ENCODE results near the gene NIF3L1. TPM values are rescaled to one million over a fixed set of nuclear protein-coding genes. Genes with fewer than 3 reads are reported as not detected.

Gene NIF3L1
- total and polyA plus RNA-seq, 2 of the 13 experiments (the other 11 are each of a cell fraction or from before 2014, with no cell fraction given): 67.9 to 75.2 TPM

DNA sequence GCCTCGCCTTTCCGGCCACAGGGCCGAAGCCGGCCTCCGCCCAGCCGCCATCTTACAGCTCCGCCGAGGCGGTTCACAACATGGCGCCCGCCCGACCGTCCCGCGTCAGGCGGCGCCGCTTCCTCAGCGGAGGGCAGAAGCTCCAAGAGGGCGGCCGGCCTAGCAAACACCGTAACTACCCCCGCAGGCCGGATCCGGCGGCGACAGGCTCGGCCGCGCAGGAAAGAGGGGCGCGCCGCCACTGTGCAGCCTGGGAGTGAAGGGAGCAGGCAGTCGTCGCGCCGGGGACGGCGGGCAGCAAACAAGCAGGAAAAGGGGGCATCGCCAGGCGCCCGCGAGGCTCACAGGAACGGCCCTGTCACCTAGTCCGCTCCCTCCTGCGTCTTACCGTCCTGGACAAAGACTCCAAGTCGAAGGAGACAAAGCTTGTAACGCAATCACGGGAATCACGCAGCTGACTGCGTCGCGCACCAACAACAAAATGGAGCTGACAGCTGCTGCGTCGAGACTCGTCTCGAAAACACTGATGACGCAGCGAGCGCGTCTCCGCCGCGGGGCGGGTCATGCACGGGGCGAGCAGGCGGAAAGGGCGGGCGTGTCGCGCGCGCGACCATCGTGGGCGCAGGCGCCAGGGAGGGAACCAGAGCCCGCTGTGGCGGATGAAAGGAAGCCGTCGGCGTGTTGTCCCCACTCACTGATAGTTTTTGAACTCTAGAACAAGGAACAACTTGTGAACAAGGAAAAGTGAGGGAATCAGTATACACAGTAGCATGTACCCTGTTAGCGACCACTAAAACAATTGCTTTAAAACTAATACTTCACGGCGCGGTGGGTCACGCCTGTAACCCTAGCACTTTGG, 24.8 kb upstream of the NIF3L1 start, which contains the start of gene CLK1 (continued):
- no peak; the same call in 1 of the 2 replicates for TF ChIP-seq NR2F6 (IDR thresholded peaks at IDR 0.05)
- peak; percentile 83 for TF ChIP-seq NR2F6 (CRISPR knock-in tag; IDR thresholded peaks at IDR 0.05)
- TF ChIP-seq HCFC1 (IDR thresholded peaks at IDR 0.05; ENCODE audit: low read depth, low read length): peak; percentile 3
- no peak for TF ChIP-seq CEBPB (IDR thresholded peaks at IDR 0.05; ENCODE audit: borderline replicate concordance, low read depth, low read length)
- TF ChIP-seq ZFAT (CRISPR knock-in tag; conservative IDR thresholded peaks at IDR 0.05): peak; percentile 94

DNA sequence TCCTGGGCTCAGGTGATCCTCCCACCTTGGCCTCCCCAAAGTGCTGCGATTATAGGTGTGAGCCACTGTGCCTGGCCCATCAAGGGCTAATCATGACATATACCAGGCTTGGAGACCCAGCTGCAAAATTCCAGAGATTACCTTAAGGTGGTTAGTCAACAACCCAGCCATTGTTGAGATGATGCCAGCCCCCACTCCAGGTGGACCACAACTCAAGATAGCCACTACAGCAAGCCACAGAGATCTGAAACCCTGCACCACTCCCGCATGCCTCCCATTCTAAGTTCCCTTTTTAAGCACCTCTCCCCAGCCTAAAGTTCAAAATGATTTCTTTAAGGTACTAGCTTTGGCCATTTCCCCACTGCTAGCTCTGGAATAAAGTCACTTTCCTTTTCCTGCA, 20.2 kb upstream of the NIF3L1 start:
- no peak for DNase-seq (ENCODE audit: low spot score)
- intact Hi-C loops (cut with micrococcal nuclease; ENCODE audit: unreplicated experiment) (no loop called here), in situ Hi-C loops (cut with HindIII; ENCODE audit: extremely low pct_ligation_motif_present, low pct_unique_long_range_greater_than_20kb) (no loop called here)
- Histone ChIP-seq H3K27me3 (ENCODE audit: control insufficient read depth in 1 of 2, insufficient read depth in 2 of 2, low read length in 2 of 2) (no peaks in the 10 kb centered on the region; a peak in 1 of 5 replicates), H3K36me3 (replicated peaks in 1 of 2; ENCODE audit: control insufficient read depth in 1 of 2, insufficient read depth in 2 of 2, low read length in 2 of 2) (peaks cover 10 to 19% of the 10 kb centered on the region in 2 experiments; a peak in 4 of 5 replicates), H3K9me3 (ENCODE audit: low read length) (no peaks in the 10 kb centered on the region), H3K9ac (ENCODE audit: insufficient read depth, low read depth, low read length) (no peak overlapping the region), H4K20me1 (ENCODE audit: insufficient read depth, low read length) (no peaks in the 10 kb centered on the region), H3K4me2 (ENCODE audit: low read depth, low read length) (no peak overlapping the region), H2AFZ (ENCODE audit: low read length) (no peak overlapping the region), H3K4me3 (replicated peaks in 1 of 3; ENCODE audit: insufficient read depth in 1 of 3, low read depth in 2 of 3, low read length in 3 of 3) (no peak overlapping the region), H3K27ac (ENCODE audit: extremely low read length, insufficient read depth, low read length) (no peak overlapping the region), H3K4me1 (ENCODE audit: insufficient read depth, low read length) (peaks cover 29% of the 10 kb centered on the region), H3K79me2 (ENCODE audit: insufficient read depth, low read length) (peaks cover 5% of the 10 kb centered on the region)
- TF ChIP-seq ZFP62 (CRISPR knock-in tag; IDR thresholded peaks at IDR 0.05): no peak
- TF ChIP-seq, protein P1, sequence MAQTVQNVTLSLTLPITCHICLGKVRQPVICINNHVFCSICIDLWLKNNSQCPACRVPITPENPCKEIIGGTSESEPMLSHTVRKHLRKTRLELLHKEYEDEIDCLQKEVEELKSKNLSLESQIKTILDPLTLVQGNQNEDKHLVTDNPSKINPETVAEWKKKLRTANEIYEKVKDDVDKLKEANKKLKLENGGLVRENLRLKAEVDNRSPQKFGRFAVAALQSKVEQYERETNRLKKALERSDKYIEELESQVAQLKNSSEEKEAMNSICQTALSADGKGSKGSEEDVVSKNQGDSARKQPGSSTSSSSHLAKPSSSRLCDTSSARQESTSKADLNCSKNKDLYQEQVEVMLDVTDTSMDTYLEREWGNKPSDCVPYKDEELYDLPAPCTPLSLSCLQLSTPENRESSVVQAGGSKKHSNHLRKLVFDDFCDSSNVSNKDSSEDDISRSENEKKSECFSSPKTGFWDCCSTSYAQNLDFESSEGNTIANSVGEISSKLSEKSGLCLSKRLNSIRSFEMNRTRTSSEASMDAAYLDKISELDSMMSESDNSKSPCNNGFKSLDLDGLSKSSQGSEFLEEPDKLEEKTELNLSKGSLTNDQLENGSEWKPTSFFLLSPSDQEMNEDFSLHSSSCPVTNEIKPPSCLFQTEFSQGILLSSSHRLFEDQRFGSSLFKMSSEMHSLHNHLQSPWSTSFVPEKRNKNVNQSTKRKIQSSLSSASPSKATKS (CRISPR knock-in tag; IDR thresholded peaks at IDR 0.05): no peak
- TF ChIP-seq ZBTB1 (CRISPR knock-in tag; IDR thresholded peaks at IDR 0.05; ENCODE audit: borderline replicate concordance): no peak
- no peak for TF ChIP-seq REXO4 (CRISPR knock-in tag; IDR thresholded peaks at IDR 0.05; ENCODE audit: borderline replicate concordance)
- TF ChIP-seq NFE2 (CRISPR knock-in tag; IDR thresholded peaks at IDR 0.05): no peak
- TF ChIP-seq, protein P2, sequence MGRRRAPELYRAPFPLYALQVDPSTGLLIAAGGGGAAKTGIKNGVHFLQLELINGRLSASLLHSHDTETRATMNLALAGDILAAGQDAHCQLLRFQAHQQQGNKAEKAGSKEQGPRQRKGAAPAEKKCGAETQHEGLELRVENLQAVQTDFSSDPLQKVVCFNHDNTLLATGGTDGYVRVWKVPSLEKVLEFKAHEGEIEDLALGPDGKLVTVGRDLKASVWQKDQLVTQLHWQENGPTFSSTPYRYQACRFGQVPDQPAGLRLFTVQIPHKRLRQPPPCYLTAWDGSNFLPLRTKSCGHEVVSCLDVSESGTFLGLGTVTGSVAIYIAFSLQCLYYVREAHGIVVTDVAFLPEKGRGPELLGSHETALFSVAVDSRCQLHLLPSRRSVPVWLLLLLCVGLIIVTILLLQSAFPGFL (CRISPR knock-in tag; IDR thresholded peaks at IDR 0.05): no peak
- TF ChIP-seq NCOA1 (CRISPR knock-in tag; IDR thresholded peaks at IDR 0.05): no peak
- no peak for TF ChIP-seq ZNF143 (CRISPR knock-in tag; IDR thresholded peaks at IDR 0.05)
- TF ChIP-seq, protein P3, sequence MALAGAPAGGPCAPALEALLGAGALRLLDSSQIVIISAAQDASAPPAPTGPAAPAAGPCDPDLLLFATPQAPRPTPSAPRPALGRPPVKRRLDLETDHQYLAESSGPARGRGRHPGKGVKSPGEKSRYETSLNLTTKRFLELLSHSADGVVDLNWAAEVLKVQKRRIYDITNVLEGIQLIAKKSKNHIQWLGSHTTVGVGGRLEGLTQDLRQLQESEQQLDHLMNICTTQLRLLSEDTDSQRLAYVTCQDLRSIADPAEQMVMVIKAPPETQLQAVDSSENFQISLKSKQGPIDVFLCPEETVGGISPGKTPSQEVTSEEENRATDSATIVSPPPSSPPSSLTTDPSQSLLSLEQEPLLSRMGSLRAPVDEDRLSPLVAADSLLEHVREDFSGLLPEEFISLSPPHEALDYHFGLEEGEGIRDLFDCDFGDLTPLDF (CRISPR knock-in tag; IDR thresholded peaks at IDR 0.05): no peak
- TF ChIP-seq ZNF10 (CRISPR knock-in tag; IDR thresholded peaks at IDR 0.05; ENCODE audit: borderline replicate concordance, low read depth): no peak
- no peak for ATAC-seq
- ChIA-PET POLR2A (interaction anchor here (0.9 to 3.9 kb wide), 2 partner anchors 20 to 24 kb away, joined by 4 to 23 read pairs; partner anchors contain the start of genes NIF3L1 and PPIL3), CTCF (ENCODE audit: low intra/inter-chr PET ratio, low total read pairs) (no interaction called here)
- WGBS (ENCODE audit: low lambda C conversion rate): 97% methylated on average over 2 of the region's 2 CpGs
- BruUV-seq (replicated peaks): no TSS peak
- no peak for FAIRE-seq
